GM19324 (cell line): ENCODE results near the gene RBM47.

ENCODE experiments used
- ATAC-seq: cut with Tn5 transposase; IDR thresholded peaks from one replicate; pipeline ENCODE4 v1.9.1; 2021; ENCODE audit warnings: mild to moderate bottlenecking, moderate library complexity; ENCODE audit not compliant: unreplicated experiment, low FRiP score

Gene RBM47

DNA sequence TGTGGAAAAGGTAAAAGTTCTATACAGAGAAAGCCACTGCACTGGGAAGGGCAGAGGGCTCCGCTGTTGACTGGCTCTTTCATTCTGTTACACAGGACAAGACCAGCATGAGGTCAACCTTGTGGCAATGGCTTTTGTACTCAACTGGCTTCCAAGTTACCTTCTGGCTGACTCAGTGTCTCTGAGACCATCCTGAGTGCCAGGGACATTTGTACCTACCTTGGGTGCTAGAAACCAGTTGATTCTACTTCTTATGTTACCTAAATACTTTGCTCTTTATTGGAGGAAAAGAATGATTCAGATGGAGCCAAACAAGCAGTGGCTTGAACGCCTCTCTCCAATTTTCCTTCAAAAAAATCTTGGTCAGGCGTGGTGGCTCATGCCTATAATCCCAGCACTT is 123.2 kb downstream of the RBM47 start:
- ATAC-seq, result no peak

DNA sequence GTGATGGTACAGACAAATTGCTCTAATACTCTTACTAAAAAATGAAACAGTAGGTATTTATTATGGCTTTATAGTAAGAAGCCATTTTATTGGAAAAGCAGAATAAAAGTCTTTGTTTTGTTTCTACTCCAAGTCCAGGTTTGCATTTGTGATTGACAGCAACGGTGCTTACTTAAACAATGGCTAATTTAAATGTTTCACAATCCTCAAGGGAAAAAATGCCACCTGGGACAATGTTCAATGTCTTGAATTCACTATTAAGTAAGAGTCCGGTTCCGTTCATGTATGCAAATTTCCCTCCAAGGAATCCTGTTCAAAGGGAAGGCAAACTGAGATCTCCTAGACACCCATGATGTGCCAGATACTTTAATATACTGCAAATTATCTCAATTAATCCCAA is 123.6 kb downstream of the RBM47 start:
- no peak for ATAC-seq

DNA sequence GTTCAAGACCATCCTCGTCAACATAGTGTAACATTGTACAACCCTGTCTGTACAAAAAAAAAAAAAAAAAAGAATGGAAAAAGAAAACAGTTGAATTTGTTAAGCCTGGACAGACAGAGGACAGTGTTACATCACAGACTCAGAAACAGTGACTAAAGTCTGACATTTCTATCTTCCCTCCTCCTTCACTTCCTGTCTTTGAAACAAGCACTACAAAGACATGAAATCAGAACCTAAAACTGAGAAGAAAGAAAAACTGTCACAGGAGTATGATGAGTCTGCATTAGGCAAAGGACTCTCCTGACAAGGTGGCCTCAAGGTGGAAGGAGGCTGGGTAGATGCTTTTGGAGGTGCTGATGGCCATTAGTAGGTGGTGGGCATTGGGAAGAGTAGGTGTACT is 126.7 kb downstream of the RBM47 start:
- ATAC-seq, result no peak

- no peak for ATAC-seq
Measured at GRCh38 chr4:40502220-40502619, 127.4 kb downstream of the RBM47 start.

GRCh38 chr4:40500781-40501180 is 128.9 kb downstream of the RBM47 start:
- no peak for ATAC-seq

- no peak for ATAC-seq
Measured at GRCh38 chr4:40493160-40493559, 136.5 kb downstream of the RBM47 start.

DNA sequence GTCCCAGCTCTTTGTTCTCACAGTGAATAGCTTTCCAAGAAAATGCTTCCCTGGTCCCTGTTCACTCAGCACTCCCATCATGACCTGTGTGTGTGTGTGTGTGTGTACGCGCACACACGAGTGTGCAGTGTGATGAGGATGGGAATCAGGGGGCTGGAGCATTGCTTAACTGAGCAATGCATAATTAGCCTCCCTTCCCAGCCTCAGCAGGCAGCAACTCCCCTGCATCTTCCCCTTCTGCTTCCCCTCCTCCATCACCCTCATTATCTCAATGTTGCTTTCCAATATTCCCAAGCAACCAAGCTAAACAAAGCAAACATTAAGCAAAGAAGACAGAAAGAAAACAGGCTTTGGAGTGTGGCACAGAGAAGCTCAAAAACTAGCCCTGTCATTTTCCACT is 137.0 kb downstream of the RBM47 start:
- ATAC-seq, result no peak

DNA sequence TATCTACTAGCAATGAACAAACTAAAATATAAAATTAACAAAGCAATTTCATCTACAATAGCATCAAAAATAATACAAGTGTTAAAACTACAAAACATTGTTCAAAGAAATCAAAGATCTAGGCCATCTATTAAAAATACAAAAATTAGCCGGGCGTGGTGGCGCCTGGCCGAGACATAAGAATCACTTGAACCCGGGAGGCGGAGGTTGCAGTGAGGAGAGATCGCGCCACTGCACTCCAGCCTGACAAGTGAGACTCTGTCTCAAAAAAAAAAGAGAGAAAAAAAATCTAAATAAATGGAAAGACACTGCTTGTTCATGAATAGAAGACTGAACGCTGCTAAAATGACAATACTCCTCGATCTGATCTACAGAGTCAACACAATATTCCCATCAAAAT is 139.2 kb downstream of the RBM47 start:
- ATAC-seq, result no peak

DNA sequence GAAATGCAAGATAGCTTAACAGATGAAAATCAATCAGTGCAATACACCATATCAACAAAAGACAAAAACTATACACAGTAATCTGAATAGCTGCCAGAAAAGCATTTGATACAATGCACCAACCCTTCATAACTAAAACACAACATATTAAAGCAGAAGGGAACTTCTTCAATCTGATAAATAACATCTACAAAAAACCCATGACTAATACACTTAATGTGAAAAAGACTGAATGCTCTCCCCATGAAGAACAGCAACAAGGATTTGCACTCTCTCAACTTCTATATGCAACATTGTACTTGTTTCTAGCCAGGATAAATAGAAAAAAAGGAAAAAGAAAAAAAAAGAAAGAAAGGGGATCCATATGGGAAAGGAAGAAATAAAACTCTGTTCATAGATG is 139.7 kb downstream of the RBM47 start:
- no peak for ATAC-seq

DNA sequence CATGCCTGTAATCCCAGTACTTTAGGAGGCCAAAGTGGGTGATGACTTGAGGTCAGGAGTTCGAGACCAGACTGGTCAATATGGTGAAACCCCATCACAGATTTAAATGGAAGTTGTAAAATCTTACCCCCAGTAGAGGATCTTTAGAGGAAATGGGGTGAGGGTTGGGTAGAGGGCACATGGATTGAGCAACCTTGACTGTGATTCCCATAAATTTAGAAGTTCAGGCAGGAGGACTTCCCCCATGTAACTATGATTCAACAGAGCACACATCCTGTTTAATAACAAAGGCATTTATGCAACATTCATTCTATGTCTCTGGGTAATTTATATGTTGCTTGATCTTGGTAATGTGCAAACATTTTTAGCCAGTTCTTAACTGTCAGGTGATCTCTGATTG is 143.1 kb downstream of the RBM47 start:
- ATAC-seq, result no peak

DNA sequence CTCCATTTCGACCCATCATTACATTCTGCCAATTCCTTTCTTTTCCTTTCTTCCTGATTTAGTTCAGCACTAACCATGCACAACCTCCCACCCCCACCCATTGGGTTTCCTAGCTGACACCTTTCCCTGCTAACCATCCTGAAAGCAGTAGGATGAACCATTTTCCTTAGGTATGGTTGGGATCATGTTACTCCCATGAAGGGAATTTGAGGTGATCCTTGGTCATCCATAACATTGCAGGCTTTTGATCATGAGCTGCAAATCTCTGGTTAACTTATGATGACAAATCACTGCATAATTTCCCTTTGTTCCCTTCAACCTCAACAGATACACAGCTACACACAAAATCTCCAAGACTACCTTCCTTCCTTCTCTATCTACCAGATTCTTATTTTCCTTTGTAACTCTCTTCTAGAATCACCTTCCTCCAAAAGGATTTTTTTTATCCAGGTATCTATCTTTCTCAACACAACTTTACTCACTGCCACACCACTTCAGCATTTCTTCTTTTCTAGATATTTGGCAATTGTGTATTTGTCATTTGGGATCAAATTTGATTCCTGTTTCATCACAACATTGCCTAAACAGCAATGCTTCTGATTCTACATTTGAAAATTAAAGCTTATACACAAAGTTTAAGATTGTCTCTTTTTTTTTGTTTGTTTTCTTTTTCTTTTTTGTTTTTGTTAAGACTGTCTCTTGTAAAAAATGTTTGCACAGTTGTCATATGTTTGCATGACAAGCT is 145.1 kb downstream of the RBM47 start:
- no peak for ATAC-seq

DNA sequence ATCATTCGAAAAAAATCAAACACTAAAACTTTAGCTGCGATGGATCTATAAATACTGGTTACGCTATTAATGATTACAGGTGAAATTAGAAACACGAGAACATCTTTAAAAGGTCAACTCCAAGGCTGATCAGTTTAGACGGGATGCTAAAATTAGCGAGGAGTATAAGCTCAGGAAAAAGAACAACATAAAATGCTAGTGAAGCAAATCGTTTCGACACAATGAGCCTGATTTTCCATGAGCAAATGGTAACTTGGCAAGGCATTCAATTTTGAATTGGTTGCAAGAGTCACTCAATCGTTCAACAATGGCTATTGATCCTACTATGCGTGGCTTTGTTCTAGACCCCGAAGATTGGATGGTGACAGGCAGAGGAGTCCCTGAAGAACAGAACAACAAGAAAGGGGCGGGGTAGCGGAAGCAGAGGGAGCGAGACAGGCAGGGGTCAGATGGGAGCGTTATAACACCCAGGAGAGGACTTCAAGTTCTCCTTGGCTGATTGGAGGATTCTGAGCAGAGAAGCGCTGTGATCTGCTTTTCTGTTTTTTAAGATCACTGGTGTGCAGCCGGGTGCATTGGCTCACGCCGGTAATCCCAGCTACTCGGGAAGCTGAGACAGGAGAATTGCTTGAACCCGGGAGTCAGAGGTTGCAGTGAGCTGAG is 146.5 kb downstream of the RBM47 start:
- ATAC-seq, result no peak

GRCh38 chr4:40481977-40482376 is 147.7 kb downstream of the RBM47 start:
- ATAC-seq, result no peak

GRCh38 chr4:40480291-40480690 is 149.4 kb downstream of the RBM47 start:
- no peak for ATAC-seq

GRCh38 chr4:40479378-40479777 is 150.3 kb downstream of the RBM47 start:
- no peak for ATAC-seq

GRCh38 chr4:40475609-40476008 is 154.1 kb downstream of the RBM47 start:
- no peak for ATAC-seq

DNA sequence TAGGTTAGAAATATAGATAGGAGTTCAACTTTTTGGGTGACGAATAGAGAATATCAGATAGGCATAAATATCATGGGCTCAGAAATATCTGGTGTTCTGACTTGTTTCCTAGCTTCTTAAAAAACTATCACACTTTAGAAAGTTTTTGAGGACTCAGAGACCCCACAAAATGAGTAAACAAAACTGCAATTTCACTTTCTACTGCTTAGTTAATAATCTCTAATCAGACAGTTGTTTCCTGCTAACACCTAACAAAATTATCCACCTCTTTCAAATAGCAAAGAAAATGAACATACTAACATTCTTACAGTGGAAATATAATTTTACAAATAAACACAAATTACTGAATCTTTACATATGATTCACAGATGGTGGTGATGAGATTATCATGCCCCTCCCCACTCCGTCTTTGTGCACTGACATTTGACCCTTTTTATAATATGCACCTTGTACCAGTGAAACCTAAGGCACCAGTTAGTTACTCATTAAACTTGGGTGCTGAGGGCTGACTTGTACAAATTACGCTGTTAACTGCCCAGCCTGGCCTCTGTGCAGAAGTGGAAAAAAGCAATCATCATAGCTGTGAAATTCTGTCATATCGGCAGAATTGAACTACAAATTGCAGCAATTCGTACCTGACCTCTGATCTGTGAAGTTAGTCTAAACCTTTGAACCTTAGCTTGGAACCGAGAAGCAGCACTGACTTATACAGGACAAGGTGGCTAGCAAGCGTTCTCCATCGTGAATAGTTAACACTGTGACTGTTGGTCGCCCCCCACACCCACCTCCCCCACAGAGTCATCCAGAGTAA is 155.9 kb downstream of the RBM47 start:
- ATAC-seq, result peak; percentile 85

DNA sequence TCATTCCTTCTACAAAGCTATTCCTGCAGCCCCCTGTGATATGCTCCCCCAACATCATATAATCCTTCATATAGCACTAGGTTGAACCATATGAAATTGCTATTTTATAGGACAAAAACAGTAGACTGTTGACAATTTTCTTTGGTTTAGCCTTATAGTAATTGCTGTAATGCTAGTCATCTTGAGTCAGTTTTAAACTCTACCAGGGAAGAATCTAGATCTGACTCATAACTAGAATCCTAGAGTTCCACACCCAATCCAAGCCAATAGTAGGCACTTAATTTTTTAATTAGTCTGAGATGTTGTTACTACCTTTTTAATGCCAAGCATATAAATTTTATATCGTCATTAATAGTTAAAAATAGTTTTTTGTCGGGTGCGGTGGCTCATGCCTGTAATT is 157.7 kb downstream of the RBM47 start:
- no peak for ATAC-seq

DNA sequence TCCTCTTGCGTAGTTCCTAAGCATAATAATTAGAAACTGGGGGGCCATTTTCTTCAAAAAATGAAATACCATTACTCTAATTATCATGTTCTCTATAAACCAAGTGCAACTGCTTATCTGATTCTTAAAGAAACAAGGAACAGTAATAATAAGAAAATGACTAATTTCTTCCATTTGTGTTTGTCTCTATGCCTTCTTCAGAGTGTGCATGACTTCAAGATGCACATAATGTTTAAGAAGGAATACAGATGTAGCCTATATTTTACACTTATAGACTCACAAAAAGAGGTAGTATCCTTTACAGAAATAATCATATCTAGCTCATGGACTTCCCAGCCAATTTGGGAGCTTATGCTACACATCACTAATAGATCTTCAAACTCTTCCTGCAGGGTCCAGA is 162.9 kb downstream of the RBM47 start:
- no peak for ATAC-seq

DNA sequence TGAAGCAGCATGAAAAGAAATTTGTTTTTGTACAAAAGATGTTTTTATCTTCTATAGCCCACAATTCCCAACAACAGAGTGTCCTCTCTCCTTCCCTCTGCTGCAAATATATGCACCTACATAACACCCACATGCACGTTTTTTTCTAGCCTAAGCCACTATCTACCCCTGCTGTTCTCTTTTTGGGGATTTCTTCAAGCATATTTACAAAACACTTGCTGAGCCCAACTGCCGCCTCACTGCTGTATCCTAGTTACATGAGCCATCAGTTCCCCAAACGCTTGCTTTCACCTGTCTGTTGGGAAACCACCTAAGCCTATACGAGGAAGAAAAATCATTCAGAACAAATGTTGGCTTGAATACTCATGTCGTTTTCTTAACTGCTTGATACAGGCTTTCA is 167.3 kb downstream of the RBM47 start:
- ATAC-seq, result no peak

- no peak for ATAC-seq
Measured at GRCh38 chr4:40461879-40462278, 167.8 kb downstream of the RBM47 start.

DNA sequence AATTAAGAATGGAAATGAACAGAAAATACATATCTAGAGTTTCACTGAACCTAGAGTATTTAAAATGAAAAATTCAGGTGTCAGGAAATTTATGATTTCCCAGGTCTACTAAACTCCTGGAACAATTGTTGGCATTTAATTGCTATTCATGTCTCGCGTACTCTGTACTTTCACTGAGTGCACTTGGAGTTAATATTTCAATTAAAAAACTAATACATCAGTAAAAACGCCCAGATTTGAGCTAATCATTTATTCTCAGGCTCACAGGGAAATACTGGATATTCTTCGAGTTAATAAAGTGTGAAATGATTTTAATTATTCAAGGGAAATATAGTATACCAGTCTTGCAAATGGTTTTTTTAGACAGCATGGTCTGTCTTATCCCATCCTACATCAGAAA is 168.6 kb downstream of the RBM47 start:
- ATAC-seq, result no peak
